Mesenteric fat pad (tissue), 1 donor: ENCODE data around the gene CHI3L1. TPM values are rescaled to one million over a fixed set of nuclear protein-coding genes. Genes with fewer than 3 reads are reported as not detected.

Experiments used
- DNase-seq: peaks from one replicate; pipeline ENCODE4 v3.0.0-alpha.2; 2020; ENCODE audit warnings: low spot score
- total RNA-seq: library from RNA; stranded (reverse); fragmentation: NEBNext Ultra II Directional; extraction: Animal tissue kit (Norgen Biotek cat#: 25700); gene quantifications from one replicate; pipeline ENCODE4 v1.2.1, GENCODE V29; 2021
- donor health status: DM: yes; HTN: yes; CAD: no.

The CHI3L1 gene
- total RNA-seq, 1 donor from 2014 or later, result 346 TPM

DNA sequence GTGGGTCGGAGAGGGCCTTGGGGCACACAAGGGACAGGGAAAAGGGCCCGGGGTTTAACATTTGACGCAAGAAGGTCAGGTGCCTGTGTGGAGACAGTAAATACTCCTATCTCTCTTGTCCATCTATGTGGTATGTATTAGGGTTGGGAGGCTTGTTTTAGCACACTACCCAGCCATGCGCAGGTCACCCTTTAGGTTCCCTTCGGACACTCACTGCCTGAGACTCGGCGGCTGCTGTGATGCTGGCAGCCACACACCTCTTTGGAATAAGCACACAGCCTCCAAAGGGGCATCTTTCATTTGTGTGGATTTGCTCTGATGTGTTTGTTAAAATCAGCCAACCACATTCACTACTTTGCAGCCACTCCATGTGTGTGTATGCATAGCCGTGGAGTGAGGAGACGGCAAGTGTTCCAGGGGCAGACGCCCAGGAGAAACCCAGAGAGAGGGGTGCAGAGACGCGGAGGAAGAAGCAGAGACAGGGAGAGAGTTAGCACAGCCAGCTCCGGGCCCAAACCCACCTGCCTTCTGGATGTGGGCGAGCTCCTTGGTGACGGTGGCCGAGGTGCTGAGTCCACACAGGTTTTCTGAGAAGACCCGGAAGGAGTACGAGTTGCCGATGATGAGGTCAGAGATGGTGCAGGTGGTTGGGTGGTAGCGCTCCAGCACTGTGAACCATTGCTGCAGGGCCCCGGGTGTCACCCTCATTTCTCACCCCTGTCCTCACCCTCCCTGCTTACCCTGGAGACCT lies 16.6 kb downstream of the CHI3L1 start:
- DNase-seq, result no peak

DNA sequence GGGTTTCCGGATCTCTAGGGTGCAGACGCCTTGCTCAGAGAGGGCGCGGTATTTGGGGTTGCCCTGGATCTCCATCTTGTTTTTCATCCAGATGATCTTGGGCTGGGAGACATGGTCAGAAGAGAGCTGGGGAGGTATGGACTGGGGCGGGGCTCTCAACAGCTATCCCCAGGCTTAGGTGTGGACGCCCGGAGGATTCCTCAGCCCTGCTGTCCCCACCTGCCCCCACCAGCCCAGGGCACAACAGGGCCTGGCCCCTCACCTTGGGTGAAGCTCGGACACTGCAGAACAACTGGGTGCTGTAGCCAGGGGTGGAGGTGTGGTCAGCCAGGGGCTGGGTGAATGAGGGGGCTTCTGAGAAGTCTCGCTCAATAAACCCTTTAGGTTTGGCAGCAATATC lies 17.5 kb downstream of the CHI3L1 start:
- no peak for DNase-seq

DNA sequence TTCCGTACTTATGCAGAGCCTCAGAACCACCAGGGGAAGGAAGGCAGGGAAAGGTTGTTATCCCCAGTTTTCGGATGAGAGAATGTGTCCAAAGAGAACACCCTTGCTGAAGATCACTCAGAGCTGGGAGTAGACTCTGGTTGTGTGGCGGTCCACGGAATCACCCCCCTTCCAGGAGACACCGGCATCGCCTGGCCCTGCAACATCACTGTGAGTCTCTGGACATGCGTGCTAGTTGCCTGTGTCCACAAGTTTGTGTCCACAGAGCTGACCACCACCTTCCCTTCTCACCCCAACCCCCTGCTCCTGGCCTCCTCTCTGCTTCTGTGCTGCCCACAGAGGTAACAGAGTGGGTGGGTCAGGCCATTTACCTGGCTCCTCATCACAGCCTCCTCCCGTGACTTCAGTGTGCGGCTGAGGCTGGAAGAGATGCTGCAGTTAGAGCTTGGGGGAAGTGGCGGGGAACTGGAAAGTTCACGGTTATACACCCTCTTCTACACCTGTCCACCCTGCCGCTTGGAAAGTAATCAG lies 18.2 kb downstream of the CHI3L1 start:
- no peak for DNase-seq

DNA sequence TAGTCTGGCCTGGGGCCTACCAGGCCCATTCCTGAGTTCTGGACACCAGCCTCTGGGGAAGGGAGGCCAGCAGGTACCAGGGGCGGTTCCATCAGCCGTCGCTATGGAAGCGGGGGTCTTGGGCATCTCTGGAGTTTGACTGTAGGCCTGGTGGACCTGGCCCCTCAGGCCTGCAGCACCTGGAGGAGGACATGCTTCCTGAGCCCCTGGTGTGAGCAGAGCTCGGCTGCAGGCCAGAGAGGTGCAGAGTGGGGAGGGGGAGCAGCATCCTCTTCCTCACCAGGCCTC lies 18.6 kb downstream of the CHI3L1 start:
- DNase-seq, result no peak

DNA sequence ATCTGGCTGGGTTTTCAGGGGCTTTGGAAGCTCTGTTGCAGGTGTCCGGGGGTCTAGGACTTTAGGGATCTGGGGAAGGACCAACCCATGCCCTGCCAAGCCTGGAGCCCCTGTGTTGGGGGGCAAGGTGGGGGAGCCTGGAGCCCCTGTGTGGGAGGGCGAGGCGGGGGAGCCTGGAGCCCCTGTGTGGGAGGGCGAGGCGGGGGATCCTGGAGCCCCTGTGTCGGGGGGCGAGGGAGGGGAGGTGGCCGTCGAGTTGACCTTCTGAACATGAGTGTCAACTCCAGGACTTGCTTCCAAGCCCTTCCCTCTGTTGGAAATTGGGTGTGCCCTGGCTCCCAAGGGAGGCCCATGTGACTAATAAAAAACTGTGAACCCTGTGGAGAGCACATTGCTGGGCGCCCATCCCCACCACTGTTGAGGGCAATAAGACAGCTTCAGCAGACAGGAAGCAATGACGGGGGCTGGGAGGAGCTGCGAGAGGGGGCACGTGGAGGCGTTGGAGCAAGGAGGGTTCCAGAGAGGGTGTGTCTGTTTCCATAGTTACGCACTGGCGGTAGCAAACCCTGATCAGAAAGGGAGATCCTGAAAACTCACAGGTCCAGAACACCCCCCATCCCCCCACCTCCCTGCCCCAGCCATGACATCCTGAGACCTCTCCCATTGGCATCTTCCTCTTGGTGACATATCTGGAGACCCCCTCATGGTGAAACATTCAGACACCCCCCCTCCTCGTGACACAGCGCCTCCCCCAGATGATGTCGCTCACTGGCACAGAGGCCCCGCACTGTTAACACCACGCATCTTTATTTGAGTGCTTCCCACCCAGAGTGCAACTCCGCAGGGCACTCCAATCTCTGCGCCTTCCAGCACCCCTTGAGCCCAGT lies 19.2 kb downstream of the CHI3L1 start:
- no peak for DNase-seq

DNA sequence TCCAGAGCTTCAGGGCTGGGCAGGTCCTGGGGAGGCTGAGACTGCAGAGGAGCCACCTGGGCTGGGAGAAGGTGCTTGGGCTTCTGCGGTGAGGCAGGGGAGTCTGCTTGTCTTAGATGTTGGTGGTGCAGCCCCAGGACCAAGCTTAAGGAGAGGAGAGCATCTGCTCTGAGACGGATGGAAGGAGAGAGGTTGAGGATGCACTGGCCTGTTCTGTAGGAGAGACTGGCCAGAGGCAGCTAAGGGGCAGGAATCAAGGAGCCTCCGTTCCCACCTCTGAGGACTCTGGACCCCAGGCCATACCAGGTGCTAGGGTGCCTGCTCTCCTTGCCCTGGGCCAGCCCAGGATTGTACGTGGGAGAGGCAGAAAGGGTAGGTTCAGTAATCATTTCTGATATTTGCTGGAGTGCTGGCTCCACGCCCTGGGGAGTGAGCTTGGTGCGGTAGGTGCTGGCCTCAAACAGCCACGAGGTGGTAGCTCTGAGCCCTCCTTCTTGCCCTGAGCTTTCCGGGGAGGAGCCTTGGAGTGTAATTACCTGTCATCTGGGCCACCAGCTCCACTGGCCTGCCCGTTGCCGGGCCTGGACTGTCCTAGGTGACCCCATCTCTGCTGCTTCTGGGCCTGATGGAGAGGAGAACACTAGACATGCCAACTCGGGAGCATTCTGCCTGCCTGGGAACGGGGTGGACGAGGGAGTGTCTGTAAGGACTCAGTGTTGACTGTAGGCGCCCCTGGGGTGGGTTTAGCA lies 20.1 kb downstream of the CHI3L1 start:
- DNase-seq, result no peak

DNA sequence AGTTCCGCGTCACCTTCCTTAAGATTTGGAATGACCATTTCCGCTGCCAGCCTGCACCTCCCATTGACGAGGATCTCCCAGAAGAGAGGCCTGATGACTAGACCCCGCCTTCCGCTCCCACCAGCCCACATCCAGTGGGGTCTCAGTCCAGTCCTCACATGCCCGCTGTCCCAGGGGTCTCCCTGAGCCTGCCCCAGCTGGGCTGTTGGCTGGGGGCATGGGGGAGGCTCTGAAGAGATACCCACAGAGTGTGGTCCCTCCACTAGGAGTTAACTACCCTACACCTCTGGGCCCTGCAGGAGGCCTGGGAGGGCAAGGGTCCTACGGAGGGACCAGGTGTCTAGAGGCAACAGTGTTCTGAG lies 20.7 kb downstream of the CHI3L1 start:
- no peak for DNase-seq

DNA sequence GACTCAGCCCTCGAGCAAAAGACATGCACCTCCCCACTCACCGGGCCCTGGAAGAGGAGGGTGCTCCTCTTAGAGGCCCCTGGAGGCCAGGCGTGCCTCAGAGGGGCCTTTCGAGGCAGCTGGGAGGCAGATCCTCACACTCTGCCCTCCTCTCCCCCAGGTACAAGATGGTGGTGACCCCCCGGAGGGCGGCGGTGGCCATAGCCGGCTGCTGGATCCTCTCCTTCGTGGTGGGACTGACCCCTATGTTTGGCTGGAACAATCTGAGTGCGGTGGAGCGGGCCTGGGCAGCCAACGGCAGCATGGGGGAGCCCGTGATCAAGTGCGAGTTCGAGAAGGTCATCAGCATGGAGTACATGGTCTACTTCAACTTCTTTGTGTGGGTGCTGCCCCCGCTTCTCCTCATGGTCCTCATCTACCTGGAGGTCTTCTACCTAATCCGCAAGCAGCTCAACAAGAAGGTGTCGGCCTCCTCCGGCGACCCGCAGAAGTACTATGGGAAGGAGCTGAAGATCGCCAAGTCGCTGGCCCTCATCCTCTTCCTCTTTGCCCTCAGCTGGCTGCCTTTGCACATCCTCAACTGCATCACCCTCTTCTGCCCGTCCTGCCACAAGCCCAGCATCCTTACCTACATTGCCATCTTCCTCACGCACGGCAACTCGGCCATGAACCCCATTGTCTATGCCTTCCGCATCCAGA lies 21.3 kb downstream of the CHI3L1 start:
- no peak for DNase-seq

DNA sequence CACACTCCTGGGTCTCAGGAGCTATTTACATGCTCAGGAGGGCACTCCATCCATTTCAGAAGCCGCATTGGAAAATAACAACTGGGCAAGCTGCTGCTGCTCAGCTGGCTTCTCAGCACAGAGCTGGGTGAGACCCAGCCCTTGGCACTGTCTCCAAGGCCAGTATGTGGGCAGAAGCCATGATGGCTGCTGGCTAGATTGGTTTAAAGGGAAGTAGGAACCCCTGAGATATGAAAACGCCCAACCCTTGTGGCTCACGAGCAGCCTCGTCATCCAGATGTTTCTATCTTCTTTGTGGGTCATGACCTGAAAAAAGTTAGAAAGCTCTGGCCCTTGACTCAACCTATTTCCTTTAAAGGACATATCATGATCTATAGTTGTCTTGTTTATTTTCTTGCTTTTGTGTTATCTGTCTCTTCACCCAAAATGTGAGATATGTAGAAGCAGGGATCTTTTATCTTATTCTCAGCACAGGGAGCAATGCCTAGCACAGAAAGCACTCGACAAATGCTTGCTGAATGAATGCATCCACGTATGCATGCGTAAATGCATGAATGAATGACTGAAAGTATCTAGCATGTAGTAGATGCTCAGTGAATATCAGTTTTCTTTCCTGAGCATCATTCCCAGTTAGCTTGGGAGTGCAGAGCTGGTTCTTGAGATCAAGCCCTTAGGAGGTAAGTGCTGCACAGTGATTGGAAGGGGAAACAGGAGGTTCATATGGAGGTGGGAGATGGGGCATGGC lies 22.4 kb downstream of the CHI3L1 start:
- DNase-seq, result no peak

DNA sequence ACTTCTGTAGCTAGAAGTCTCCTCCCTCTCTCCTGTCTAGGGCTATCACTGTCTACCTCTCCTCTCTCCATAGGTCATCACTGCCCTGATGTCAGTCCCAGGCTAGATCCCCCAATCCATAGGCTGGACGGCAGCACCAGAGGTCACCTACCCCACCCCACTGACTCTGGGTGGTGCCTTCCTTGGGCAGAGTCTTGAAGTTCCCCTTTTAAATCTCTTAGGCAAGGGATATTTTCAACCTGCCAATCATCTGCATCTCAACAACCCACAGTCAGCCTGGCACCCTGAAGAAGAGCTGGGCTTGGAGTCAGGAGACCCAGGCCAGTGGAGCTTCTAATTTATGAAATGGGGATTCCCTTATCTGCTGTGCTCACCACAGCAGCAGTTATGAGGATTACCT lies 24.1 kb downstream of the CHI3L1 start:
- no peak for DNase-seq

DNA sequence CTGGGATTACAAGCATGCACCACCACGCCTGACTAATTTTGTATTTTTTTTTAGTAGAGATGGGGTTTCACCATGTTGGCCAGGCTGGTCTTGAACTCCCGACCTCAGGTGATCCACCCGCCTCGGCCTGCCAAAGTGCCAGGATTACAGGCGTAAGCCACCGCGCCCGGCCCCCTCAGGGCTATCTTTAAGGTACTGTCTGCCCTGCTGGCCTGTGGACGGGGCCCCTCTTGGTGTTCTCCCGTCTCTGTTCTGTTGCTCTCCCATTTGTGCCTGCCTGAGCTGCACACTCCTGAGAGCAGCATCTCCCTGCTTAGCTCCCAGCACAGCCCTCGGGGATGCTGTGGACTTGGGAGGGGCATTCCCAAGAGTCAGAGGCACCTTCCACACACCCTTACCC lies 24.8 kb downstream of the CHI3L1 start:
- no peak for DNase-seq

DNA sequence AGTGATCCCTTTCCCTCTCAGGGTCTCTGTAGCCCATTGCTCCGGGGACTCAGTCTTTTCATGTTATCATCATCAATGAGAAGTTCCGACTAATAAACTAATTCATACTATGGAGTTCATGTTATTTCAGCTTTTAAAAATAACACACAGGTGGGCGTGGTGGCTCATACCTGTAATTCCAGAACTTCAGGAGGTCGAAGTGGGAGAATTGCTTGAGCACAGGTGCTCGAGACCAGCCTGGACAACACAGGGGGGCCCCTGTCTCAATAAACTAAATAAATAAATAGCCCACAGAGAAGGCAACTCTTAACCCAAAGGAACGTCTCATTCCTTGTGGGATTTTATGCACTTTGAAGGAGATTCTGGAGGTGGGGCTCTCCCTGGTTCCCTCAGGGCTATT lies 25.3 kb downstream of the CHI3L1 start:
- no peak for DNase-seq

DNA sequence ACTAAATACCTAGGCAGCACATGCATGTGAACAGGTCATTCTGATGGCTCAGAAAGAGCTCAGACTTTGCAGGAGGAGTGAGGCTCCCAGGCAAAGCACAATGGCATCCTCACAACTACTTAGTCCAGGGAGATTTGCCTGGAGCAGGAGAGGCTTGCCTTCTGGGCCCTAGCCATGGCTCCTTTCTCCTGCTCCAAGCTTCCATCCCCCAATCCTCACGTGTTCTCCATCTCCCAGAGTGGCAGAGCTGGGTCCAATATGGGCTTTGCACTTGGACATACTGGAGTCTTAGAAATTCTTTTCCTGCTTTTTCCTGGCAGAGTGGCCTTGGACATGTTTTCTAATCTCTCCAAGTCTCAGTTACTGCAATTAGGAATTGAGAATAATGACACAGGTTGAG lies 26.7 kb downstream of the CHI3L1 start:
- no peak for DNase-seq

DNA sequence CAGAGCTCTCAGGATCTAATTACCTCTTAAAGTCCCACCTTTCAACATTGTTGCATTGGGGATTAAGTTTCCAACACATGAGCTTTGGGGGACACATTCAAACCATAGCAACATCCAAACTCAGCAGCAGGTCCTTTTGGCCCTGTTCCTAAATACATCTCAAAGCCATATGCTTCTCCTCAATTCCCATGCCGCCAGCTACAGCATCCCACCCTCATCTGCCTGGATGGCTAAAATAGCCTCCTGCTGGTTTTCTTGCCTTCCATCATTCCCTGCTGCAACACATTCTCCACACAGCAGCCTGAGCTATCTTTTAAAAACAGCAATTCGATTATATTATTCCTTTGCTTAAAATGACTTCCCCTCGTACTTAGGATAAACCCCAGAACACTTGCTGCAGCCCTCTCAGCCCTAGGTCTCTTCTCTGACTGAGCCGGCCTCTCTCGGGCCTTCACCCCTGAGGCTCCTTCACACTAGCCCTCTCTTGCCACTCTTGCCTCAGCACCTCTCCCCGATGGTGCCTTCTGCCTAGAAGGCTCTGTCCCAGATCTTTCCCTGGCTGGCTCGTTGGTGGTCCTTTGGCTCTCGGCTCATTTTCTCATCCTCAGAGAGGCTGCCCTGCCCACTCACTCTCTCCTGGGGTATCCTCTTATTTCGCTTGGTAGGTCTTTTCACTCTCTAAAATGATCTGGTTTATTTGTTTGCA lies 27.4 kb downstream of the CHI3L1 start:
- no peak for DNase-seq

DNA sequence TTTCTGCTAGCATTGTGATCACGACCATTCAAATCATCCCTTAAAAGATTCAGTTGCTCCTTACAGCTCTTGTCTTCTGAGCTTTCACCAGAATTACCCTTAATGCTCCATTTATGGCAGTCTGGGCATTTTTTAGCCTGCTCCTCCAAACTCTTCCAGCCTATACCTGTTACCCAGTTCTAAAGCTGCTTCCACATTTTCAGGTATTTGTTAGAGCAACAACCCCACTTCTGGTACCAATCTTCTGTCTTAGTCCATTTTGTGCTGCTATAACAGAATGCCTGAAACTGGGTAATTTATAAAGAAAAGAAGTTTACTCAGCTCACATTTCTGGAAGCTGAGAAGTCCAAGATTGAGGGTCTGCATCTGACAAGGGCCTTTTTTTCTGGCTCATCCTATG lies 28.1 kb downstream of the CHI3L1 start:
- no peak for DNase-seq

DNA sequence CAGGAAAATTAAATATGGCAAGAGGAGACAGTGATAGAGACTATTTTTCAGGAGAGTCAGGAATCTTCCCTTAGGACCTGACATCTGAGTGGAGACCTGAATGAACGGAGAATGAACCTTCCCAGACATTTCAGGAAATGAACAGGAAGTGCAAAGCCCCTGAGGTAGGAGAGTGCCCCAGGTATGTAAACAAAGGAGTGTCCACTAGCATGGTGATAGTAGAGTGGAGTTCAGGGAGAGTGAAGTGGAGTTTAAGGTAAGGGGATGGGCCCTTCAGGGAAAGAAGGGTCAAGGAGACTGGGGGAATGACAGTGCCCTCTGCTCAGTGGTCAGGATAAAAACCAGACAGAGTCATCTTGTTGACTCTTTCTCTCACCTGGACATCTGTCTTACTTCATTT lies 30.2 kb downstream of the CHI3L1 start:
- no peak for DNase-seq

DNA sequence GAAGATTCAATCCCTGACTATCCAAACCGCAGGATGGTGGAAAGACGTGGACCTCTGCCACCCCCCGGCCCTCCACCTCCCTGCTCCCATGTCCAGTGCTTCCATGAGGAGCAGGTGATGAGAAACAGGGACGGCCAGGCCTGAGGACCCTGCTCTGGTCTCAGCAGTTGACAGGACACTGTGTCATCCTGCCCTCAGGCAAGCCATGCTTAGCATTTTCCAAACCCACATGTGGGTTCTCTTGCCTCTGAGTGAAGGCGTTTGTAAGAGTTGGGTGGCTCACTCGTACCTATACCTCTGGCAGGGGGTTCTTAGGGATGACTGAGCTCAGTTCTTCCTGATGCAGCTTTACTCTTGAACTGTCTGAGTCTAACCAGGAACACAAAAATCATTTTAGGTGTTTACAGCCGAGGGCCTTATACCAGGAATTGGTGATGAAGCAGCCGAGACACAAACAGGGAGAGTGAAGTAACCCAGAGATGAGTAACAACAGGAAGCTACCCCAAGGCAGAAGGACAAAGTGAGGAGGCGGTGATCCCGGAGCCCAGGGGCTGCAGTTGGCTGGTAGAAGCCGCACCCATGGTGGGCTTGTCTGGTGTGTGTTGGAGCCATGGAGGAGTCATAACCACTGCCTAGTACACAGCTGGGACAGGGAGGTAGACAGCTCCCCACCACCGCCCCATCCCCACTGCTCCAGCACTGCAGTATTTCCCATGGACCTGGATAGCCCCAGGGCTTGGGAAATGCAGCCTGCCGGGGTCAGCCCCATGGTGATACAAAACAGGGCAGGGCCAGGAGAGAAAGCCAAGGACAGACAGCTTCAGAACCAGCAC lies 32.3 kb downstream of the CHI3L1 start:
- DNase-seq, result no peak

DNA sequence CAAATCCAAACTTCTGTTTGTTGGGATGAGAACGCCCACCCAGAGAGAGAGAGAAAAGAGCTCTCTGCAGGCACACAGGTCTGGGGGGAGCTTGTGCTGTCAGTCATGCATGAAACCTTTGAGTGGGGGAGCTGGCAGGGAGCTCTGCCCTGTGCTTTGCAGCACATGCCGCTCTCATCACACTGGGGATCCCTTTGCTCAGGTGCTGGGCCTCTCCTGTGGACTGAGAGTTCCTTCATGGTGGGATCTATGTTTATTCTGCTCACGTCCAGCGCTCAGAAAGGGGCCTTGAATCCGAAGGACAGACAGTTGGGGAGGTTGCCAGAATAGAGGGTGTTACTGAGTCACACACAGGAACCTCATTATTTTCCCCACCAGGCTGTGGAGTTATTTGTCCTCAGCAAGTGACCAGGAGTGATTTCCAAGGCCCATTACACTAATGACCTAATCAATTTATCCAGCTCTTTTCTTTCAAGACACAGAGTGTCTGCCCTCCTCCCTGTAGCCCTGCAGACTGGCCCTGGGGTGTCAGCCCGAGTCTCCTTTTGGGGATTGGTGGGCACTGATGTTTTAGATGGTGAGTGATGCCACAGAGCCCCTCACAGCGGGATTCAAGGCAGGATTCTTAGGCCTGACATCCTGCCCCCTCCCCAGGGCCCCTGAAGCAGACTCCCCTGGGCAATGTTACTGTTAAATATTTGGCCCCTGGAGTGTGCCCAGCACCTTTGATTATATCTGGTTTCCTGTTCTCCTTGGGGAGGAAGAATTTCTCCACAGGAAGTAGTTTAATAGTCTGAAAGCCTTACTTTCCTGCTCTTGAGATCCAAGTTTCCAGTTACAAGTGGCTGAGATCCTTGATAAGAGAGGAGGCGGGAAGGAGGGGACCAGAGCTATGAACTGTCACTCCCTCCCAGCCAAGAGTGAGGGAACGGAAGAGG lies 33.2 kb downstream of the CHI3L1 start:
- DNase-seq, result no peak
